GM23338 (cell line): ENCODE measurements around the gene F13B. TPM values are rescaled to one million over a fixed set of nuclear protein-coding genes. Genes with fewer than 3 reads are reported as not detected.

Experiments
- ATAC-seq: fragments of 200-7000 bp; cut with Tn5 transposase; 3 replicates; pipeline ENCODE4 v1.9.1; 2020
- DNase-seq: peaks from one replicate; pipeline ENCODE4 v3.0.0-alpha.2; 2015; ENCODE audit warnings: low spot score
- H2AFZ ChIP-seq: fragments of 200-600 bp; sonication (generic); 2 replicates; pipeline ENCODE4 v1.8.0; 2016; ENCODE audit warnings: antibody characterized with exemption, mild to moderate bottlenecking, moderate library complexity
- H3F3A ChIP-seq: fragments of 200-600 bp; sonication (generic); replicated peaks from 2 replicates; pipeline ENCODE4 v1.8.0; 2017; ENCODE audit warnings: antibody characterized with exemption, mixed run types, low read depth
- H3K27ac ChIP-seq: fragments of 200-600 bp; sonication (generic); 2 replicates; pipeline ENCODE4 v1.6.1; 2016; ENCODE audit warnings: low read depth
- H3K27me3 ChIP-seq: fragments of 200-600 bp; sonication (generic); 2 replicates; pipeline ENCODE4 v1.8.0; 2016; ENCODE audit warnings: mild to moderate bottlenecking, mixed run types, moderate library complexity; ENCODE audit not compliant: insufficient read depth
- H3K36me3 ChIP-seq: fragments of 200-600 bp; sonication (generic); 2 replicates; pipeline ENCODE4 v1.8.0; 2016; ENCODE audit warnings: mild to moderate bottlenecking; ENCODE audit not compliant: insufficient read depth
- H3K4me1 ChIP-seq: fragments of 200-600 bp; sonication (generic); 2 replicates; pipeline ENCODE4 v1.8.0; 2016; ENCODE audit warnings: mild to moderate bottlenecking, moderate library complexity; ENCODE audit not compliant: insufficient read depth
- H3K4me2 ChIP-seq: fragments of 200-600 bp; sonication (generic); 2 replicates; pipeline ENCODE4 v1.7.1; 2017; ENCODE audit warnings: mixed run types
- H3K4me3 ChIP-seq: fragments of 200-600 bp; sonication (generic); 2 replicates; pipeline ENCODE4 v1.6.1; 2016; ENCODE audit warnings: mixed run types
- H3K79me2 ChIP-seq: fragments of 200-600 bp; sonication (generic); replicated peaks from 2 replicates; pipeline ENCODE4 v1.8.0; 2017; ENCODE audit warnings: mild to moderate bottlenecking; ENCODE audit not compliant: insufficient read depth
- H3K9me2 ChIP-seq: fragments of 200-600 bp; sonication (generic); 2 replicates; pipeline ENCODE4 v1.8.0; 2017; ENCODE audit not compliant: insufficient read depth
- H4K20me1 ChIP-seq: fragments of 200-600 bp; sonication (generic); replicated peaks from 2 replicates; pipeline ENCODE4 v1.8.0; 2017; ENCODE audit warnings: mild to moderate bottlenecking; ENCODE audit not compliant: insufficient read depth
- H3K27ac Mint-ChIP-seq: 2 replicates; pipeline ENCODE4 v1.8.0; 2020; ENCODE audit warnings: inconsistent platforms, mild to moderate bottlenecking, moderate library complexity, mixed read lengths
- H3K27me3 Mint-ChIP-seq: 3 replicates; pipeline ENCODE4 v1.8.0; 2022; ENCODE audit warnings: low read depth, mild to moderate bottlenecking, moderate library complexity, mixed read lengths, inconsistent platforms; ENCODE audit not compliant: insufficient read depth, poor library complexity
- H3K36me3 Mint-ChIP-seq: 3 replicates; pipeline ENCODE4 v1.8.0; 2021; ENCODE audit warnings: low read depth, mild to moderate bottlenecking, inconsistent platforms, moderate library complexity, mixed read lengths
- H3K4me1 Mint-ChIP-seq: 3 replicates; pipeline ENCODE4 v1.8.0; 2020; ENCODE audit warnings: mild to moderate bottlenecking, inconsistent platforms, mixed read lengths
- H3K4me3 Mint-ChIP-seq: 3 replicates; pipeline ENCODE4 v1.8.0; 2021; ENCODE audit warnings: moderate library complexity, mild to moderate bottlenecking, inconsistent platforms, mixed read lengths
- H3K9me3 Mint-ChIP-seq: 3 replicates; pipeline ENCODE4 v1.8.0; 2020; ENCODE audit warnings: moderate library complexity, mild to moderate bottlenecking, inconsistent platforms, mixed read lengths
- CTCF ChIP-seq, 2 experiments: fragments of 200-600 bp in 1 of 2; sonication (generic) in 1 of 2; conservative IDR thresholded peaks; 2 replicates each; pipeline versions ENCODE4 v1.5.1 to v1.6.1; 2016 to 2017; ENCODE audit warnings: antibody characterized with exemption in 2 of 2, low read depth in 2 of 2, mild to moderate bottlenecking in 2 of 2, moderate library complexity in 1 of 2
- NANOG ChIP-seq: IDR thresholded peaks from 2 replicates; pipeline ENCODE4 v1.6.1; 2016; ENCODE audit warnings: antibody characterized with exemption, borderline replicate concordance
- POLR2AphosphoS5 ChIP-seq: IDR thresholded peaks from 2 replicates; pipeline ENCODE4 v1.6.1; 2016; ENCODE audit warnings: antibody characterized with exemption, low read depth
- ZNF331 ChIP-seq: fragments of 250-450 bp; sonication (Bioruptor Pico); IDR thresholded peaks from 2 replicates; pipeline ENCODE4 v1.5.0; 2020; ENCODE audit warnings: low read depth, mild to moderate bottlenecking, moderate library complexity
- ZNF462 ChIP-seq: fragments of 250-450 bp; sonication (Bioruptor Pico); IDR thresholded peaks from 2 replicates; pipeline ENCODE4 v1.5.0; 2020; ENCODE audit warnings: mild to moderate bottlenecking, moderate library complexity
- long read RNA-seq: library from polyadenylated mRNA; unstranded; transcript quantifications from one replicate; pipeline ENCODE4 v2.0.0, GENCODE V29; 2020; ENCODE audit not compliant: unreplicated experiment
- polyA plus RNA-seq: library from polyadenylated mRNA; unstranded; fragments of >200 nt; fragmentation: Nextera tagmentation; extraction: Ambion mirVana; gene quantifications from 2 replicates; pipeline ENCODE4 v1.2.1, GENCODE V29; 2016
- total RNA-seq: library from RNA; depleted of rRNA; stranded (reverse); fragments of >200 nt; shearing (Covaris generic); gene quantifications from 2 replicates; pipeline ENCODE4 v1.2.3, GENCODE V29; 2014; rRNA removed

Gene F13B, protein sequence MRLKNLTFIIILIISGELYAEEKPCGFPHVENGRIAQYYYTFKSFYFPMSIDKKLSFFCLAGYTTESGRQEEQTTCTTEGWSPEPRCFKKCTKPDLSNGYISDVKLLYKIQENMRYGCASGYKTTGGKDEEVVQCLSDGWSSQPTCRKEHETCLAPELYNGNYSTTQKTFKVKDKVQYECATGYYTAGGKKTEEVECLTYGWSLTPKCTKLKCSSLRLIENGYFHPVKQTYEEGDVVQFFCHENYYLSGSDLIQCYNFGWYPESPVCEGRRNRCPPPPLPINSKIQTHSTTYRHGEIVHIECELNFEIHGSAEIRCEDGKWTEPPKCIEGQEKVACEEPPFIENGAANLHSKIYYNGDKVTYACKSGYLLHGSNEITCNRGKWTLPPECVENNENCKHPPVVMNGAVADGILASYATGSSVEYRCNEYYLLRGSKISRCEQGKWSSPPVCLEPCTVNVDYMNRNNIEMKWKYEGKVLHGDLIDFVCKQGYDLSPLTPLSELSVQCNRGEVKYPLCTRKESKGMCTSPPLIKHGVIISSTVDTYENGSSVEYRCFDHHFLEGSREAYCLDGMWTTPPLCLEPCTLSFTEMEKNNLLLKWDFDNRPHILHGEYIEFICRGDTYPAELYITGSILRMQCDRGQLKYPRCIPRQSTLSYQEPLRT
- total RNA-seq = not detected in 2 replicates
- polyA plus RNA-seq = not detected in 2 replicates
- long read RNA-seq = 0 reads

DNA sequence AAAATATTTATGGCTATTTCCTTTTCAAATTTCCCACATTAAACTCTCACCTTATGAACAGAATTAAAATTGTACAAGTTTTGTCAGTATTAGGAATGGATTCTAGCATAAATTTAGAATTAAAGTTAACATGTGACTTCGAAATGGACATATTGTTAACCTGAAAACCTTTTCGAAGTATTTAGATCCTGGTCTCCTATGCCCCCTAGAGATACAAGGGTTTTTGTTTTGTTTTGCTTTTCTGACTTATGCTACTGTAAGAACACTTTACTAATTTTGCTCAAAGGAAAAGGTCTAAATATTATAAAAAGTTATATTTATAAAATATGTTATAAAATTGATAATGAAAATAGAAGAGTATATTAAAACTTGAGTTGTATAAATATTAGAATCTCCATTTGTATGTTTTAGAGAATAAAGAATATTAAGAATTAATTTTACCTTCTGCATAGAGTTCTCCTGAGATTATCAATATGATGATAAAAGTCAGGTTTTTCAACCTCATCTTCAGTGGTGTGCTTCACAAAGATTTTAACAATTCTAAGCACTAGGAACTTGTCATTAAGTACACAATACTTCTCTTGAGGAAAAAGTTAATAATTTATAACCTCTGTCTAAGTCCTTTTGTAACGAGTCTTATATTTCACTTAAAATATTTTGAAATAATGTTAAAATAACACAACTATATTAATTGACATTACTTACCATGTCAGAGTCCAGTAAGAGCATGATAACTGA lies at the start of gene F13B:
Gene F13B, minus strand, starts transcription at position 542 of the 738 bp plus-strand sequence. Its CDS starts 37 bp downstream, at position 505.
- Mint-ChIP-seq H3K36me3 (no peaks in the 10 kb centered on the region), H3K4me3 (no peak within 1 kb of the TSS), H3K27me3 (no peaks in the 10 kb centered on the region), H3K27ac (no peak within 1 kb of the TSS), H3K4me1 (no peaks in the 10 kb centered on the region), H3K9me3 (peaks cover 7% of the 10 kb centered on the region)
- Histone ChIP-seq H3K4me1 (no peaks in the 10 kb centered on the region), H3K27ac (no peak within 1 kb of the TSS), H4K20me1 (no peaks in the 10 kb centered on the region), H3K79me2 (no peaks in the 10 kb centered on the region), H3K4me3 (no peak within 1 kb of the TSS), H2AFZ (no peak within 1 kb of the TSS), H3K4me2 (no peak within 1 kb of the TSS), H3K27me3 (no peaks in the 10 kb centered on the region), H3K36me3 (no peaks in the 10 kb centered on the region), H3K9me2 (0 out of 2 replicates have a peak, but pooled peaks cover 7% of the 10 kb centered on the region), H3F3A (no peaks in the 10 kb centered on the region)
- peak in 1 of 2 experiments; percentile 22; a peak in 2 of 4 replicates for TF ChIP-seq CTCF (conservative IDR thresholded peaks at IDR 0.05; ENCODE audit: low read depth in 2 of 2)
- TF ChIP-seq NANOG = no peak
- DNase-seq = peak; percentile 11
- ATAC-seq = no peak

GRCh38 chr1:197116156-197116555 lies 49.1 kb upstream of the F13B start:
- Mint-ChIP-seq H3K9me3 (no peaks in the 10 kb centered on the region), H3K27me3 (no peaks in the 10 kb centered on the region), H3K36me3 (peaks cover 58% of the 10 kb centered on the region), H3K4me3 (no peak overlapping the region), H3K27ac (no peak overlapping the region), H3K4me1 (no peaks in the 10 kb centered on the region)
- no peaks in the 10 kb centered on the region for H3F3A ChIP-seq
- no peak overlapping the region for H3K27ac ChIP-seq
- H3K36me3 ChIP-seq = peaks cover 29% of the 10 kb centered on the region; the same call in 1 of the 2 replicates
- H4K20me1 ChIP-seq = no peaks in the 10 kb centered on the region
- H3K79me2 ChIP-seq = peaks cover 9% of the 10 kb centered on the region
- ATAC-seq (no peak), DNase-seq (no peak)
- H3K4me1 ChIP-seq = no peaks in the 10 kb centered on the region
- no peak overlapping the region for H3K4me3 ChIP-seq
- TF ChIP-seq ZNF331 = no peak
- H3K27me3 ChIP-seq = no peaks in the 10 kb centered on the region
- no peak overlapping the region for H2AFZ ChIP-seq
- no peak overlapping the region for H3K4me2 ChIP-seq
- no peaks in the 10 kb centered on the region for H3K9me2 ChIP-seq

GRCh38 chr1:197106869-197107268 lies 39.8 kb upstream of the F13B start:
- Histone ChIP-seq H3K4me2 (no peak overlapping the region), H3K79me2 (peaks cover 19% of the 10 kb centered on the region), H2AFZ (no peak overlapping the region), H3K36me3 (peaks cover 29% of the 10 kb centered on the region), H3F3A (no peaks in the 10 kb centered on the region), H3K9me2 (no peaks in the 10 kb centered on the region), H4K20me1 (no peaks in the 10 kb centered on the region; the same call in 1 of the 2 replicates), H3K27me3 (no peaks in the 10 kb centered on the region), H3K4me1 (no peaks in the 10 kb centered on the region), H3K27ac (no peak overlapping the region), H3K4me3 (no peak overlapping the region)
- H3K27me3 Mint-ChIP-seq = no peaks in the 10 kb centered on the region
- no peak overlapping the region for H3K4me3 Mint-ChIP-seq
- no peak overlapping the region for H3K27ac Mint-ChIP-seq
- ATAC-seq (no peak), DNase-seq (no peak)
- H3K9me3 Mint-ChIP-seq = peaks cover 31% of the 10 kb centered on the region
- peaks cover 90% of the 10 kb centered on the region for H3K36me3 Mint-ChIP-seq
- no peaks in the 10 kb centered on the region for H3K4me1 Mint-ChIP-seq
- TF ChIP-seq ZNF462 (CRISPR knock-in tag) = no peak
- no peak for TF ChIP-seq POLR2AphosphoS5
